ENCODE data around the gene TBCE.

DNA sequence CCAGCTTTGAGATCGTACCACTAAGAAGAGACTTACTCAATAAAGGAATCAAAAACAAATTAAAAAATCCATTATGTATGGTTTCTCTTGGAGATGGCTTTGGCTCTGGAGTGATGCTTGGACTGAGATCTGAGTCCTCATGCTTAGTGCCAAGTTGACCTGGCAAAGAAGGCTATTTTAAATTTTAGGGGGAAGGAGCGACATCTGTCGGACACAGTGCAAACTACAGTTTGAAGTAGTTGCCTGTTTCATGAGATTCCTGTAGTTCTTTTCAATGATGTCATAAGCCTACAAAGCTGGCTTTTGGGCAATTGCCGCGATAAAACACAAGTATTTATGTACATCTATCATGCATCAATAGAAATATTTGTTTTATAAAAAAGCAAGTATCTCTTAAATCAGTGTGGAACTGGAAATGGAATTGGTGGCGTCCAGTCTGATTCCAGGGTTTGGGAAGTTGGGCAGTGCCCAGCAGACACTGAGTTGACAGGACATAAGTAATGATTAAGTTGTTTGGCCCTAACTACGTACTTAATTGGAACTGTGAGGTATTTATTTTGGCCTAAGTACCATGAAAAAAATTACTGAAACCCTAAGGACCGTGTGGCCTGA is 50.0 kb downstream of the TBCE start:
- peak; percentile 98 for TF ChIP-seq CTCF (conservative IDR thresholded peaks at IDR 0.05; ENCODE audit: low read length)
- TF ChIP-seq EZH2phosphoT487 (IDR thresholded peaks at IDR 0.05; ENCODE audit: borderline replicate concordance, low read depth, low read length): no peak

Measured in OCI-LY7 (cell line).